Left ventricle myocardium superior (tissue), 1 donor: ENCODE measurements around the gene LIMK2. TPM values are rescaled to one million over a fixed set of nuclear protein-coding genes. Genes with fewer than 3 reads are reported as not detected.
"Not testable (repeated sequence)": the region's sequence is repeated elsewhere in the genome, so short reads cannot be mapped to it uniquely, and the experiment has no call there.

Experiments
- ATAC-seq: fragments of 200-7000 bp; cut with Tn5 transposase; one replicate; pipeline ENCODE4 v1.9.1; 2020; ENCODE audit warnings: mild to moderate bottlenecking, moderate library complexity
- DNase-seq: peaks from one replicate; pipeline ENCODE4 v3.0.0-alpha.2; 2020
- intact Hi-C: fragments of 100-400 bp; cut with micrococcal nuclease; formaldehyde crosslinking; loops from one replicate; pipeline ENCODE4 v1.11.0; 2022
- total RNA-seq: library from RNA; stranded (reverse); fragmentation: NEBNext Ultra II Directional; extraction: Animal tissue kit (Norgen Biotek cat#: 25700); gene quantifications from one replicate; pipeline ENCODE4 v1.2.1, GENCODE V29; 2021
- donor health status: DM: no; HTN: yes; CAD: no; lungs with severe emphysema.

LIMK2 gene
- total RNA-seq, 1 donor from 2014 or later: 8.6 TPM

- peak; percentile 66 for ATAC-seq
- intact Hi-C loops: no loop called here
Measured at GRCh38 chr22:31206896-31207687, 5.0 kb upstream of the LIMK2 start.

GRCh38 chr22:31210556-31211421 lies 1.3 kb upstream of the LIMK2 start:
- intact Hi-C loops: loop anchor here (10.0 kb wide), 1 partner anchor 64 kb away; no protein-coding TSS in a partner anchor
- ATAC-seq: peak; percentile 10
- DNase-seq: no peak

More at GRCh38 chr22:31206896-31207687, 5.0 kb upstream of the LIMK2 start:
- peak; percentile 70 for DNase-seq

DNA sequence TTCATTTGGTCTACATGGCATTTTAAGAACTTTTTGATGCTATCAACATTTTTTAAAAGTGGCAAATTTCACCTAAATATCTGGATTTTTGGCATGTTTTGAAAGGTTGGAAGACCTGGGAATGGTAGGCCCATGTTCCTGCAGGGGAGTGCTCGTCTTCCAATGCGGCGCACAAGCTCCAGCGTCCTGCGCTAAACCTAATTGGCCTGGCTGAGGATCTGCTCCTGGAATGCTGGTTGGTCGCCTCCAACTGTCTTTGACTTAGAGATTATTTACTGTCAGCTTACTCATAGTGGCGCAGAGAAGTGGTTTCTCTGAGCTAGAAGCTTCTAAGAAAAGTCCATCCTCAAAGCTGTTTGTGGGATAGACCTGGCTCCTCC lies 626 bp upstream of the LIMK2 start:
- intact Hi-C loops: loop anchor here (10.0 kb wide), 1 partner anchor 63 kb away; no protein-coding TSS in a partner anchor
- DNase-seq (no peak), ATAC-seq (no peak)

GRCh38 chr22:31212783-31213629 lies 908 bp downstream of the LIMK2 start:
- DNase-seq (no peak), ATAC-seq (no peak)
- intact Hi-C loops: loop anchor here (10.0 kb wide), 1 partner anchor 62 kb away; no protein-coding TSS in a partner anchor

DNA sequence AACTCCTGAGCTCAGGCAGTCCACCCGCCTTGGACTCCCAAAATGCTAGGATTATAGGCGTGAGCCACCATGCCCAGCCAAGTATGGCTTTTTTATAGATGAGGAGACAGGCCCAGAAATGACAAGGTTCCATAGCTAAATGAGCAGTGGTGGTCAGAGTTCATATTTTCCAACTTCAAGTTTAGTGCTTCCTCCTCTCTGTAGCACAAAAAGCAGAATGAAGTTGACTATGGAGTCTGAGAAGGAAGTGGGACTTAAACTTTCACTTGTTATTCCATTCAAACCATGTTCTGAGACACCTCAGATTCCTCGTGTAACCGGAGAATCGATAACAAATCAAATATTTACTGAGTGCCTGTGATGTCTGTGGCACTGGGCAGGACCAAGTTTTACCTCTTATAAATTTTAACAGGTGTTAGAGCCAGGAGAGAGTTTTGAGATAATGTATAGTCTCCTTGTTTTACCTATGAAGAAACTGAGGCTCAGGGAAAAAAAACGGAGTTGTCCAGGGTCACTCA lies 3.0 kb downstream of the LIMK2 start:
- ATAC-seq: no peak
- intact Hi-C loops: loop anchor here (10.0 kb wide), 1 partner anchor 60 kb away; no protein-coding TSS in a partner anchor
- no peak for DNase-seq

GRCh38 chr22:31218565-31219262 lies 6.6 kb downstream of the LIMK2 start:
- ATAC-seq: no peak
- intact Hi-C loops: loop anchor here (10.0 kb wide), 1 partner anchor 56 kb away; no protein-coding TSS in a partner anchor

DNA sequence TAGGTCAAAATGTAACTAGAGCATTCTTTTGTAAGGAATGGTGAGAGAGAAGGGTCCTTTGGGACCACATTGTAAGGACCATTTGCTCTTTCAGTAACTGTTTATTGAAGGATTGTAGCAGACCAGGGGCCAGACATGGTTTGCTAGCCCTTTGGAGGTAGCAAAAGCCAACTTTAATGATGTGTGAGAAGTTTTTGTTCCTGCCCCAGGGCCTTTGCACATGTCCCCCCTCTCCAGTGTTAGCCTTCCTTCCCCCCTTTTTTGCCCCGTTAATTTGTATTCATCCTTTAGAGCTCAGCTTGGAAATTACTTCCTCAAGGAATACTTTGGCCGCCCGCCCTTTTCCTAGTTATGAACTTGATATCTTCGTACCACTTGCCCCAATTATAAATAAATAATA lies 9.0 kb downstream of the LIMK2 start:
- intact Hi-C loops: no loop called here
- ATAC-seq (no peak), DNase-seq (no peak)

More at GRCh38 chr22:31218565-31219262, 6.6 kb downstream of the LIMK2 start:
- no peak for DNase-seq

- ATAC-seq: no peak
- intact Hi-C loops: no loop called here
- no peak for DNase-seq
Measured at GRCh38 chr22:31222736-31223135, 10.6 kb downstream of the LIMK2 start.

DNA sequence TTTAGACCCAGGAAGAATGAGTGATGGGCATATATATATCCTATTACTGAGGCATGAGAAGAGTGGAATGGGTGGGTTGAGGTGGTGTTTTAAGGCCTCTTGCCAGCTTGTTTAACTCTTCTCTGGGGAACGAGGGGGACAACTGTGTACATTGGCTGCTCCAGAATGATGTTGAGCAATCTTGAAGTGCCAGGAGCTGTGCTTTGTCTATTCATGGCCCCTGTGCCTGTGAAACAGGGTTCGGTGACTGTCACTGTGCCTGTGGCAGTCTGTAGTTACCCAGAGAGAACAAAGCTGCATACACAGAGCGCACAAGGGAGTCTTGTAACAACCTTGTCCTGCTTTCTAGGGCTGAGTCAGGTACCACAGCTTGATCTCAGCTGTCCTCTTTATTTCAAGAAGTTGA lies 11.7 kb downstream of the LIMK2 start:
- intact Hi-C loops: no loop called here
- DNase-seq: no peak
- no peak for ATAC-seq

- ATAC-seq, DNase-seq, intact Hi-C loops: not testable (repeated sequence)
Measured at GRCh38 chr22:31224691-31225090, 12.6 kb downstream of the LIMK2 start.

- intact Hi-C loops: no loop called here
- no peak for ATAC-seq
- no peak for DNase-seq
Measured at GRCh38 chr22:31227186-31227585, 15.1 kb downstream of the LIMK2 start.

DNA sequence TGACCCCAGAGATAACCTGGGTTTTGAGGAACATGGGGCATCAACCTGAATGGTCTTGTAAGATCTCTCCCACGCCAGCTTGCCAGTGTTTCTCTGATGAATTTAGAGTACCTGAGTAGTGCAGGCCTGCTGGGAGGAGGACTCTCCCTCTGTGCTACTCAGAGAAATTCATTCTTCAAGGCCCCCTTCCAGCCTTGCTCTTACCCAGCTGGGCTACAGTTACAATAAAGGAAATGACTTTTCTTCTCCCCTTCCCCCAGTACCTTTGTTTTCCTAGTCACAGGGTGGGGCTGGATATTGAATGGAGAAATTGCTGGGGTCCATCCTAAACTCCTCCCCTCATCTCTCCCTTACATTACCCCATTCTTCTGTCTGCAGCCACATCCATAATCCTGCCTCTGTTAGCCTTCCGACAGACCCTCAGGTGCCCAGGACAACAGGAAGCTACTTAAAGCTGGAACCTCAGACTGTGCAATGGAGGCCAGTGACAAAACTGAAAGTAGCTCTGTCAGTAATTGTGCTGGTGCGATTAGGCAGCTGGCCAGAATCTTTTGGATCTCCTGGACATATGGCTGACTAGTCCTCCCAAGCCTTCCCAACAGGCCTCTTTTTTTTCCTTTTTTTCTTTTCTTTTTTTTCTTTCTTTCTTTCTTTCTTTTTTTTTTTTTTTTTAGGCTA lies 17.4 kb downstream of the LIMK2 start:
- ATAC-seq (peak; percentile 80), DNase-seq (peak; percentile 44)
- intact Hi-C loops: no loop called here

- DNase-seq (no peak), ATAC-seq (peak; percentile 64)
- intact Hi-C loops: no loop called here
Measured at GRCh38 chr22:31230155-31230870, 18.2 kb downstream of the LIMK2 start.

GRCh38 chr22:31230871-31231621 lies 18.9 kb downstream of the LIMK2 start:
- ATAC-seq: peak; percentile 75
- DNase-seq: peak; percentile 36
- intact Hi-C loops: no loop called here

- intact Hi-C loops: no loop called here
- no peak for ATAC-seq
- no peak for DNase-seq
Measured at GRCh38 chr22:31233001-31233400, 20.9 kb downstream of the LIMK2 start.

- DNase-seq: no peak
- intact Hi-C loops: no loop called here
- ATAC-seq: no peak
Measured at GRCh38 chr22:31235081-31235480, 23.0 kb downstream of the LIMK2 start.
